Liver (tissue), 9 donors: ENCODE measurements around the gene YKT6. TPM values are rescaled to one million over a fixed set of nuclear protein-coding genes. Genes with fewer than 3 reads are reported as not detected.

Experiments used
- DNase-seq: peaks from one replicate; pipeline ENCODE4 v3.0.0-alpha.2; 2017; ENCODE audit warnings: low spot score
- H3K27ac ChIP-seq, 2 donors: one replicate each; pipeline ENCODE4 v1.7.0; 2013; ENCODE audit warnings: inconsistent platforms in 2 of 2, low read length in 2 of 2, control low read depth in 1 of 2, low read depth in 1 of 2, mild to moderate bottlenecking in 1 of 2
- H3K27me3 ChIP-seq, 4 donors: one replicate each; pipeline versions ENCODE4 v1.6.1 to v1.7.0; 2013; ENCODE audit warnings: low read length in 3 of 4, inconsistent platforms in 1 of 4, mild to moderate bottlenecking in 1 of 4, moderate library complexity in 1 of 4; ENCODE audit not compliant: control insufficient read depth in 4 of 4, insufficient read depth in 4 of 4
- H3K36me3 ChIP-seq, 4 donors: one replicate each; pipeline versions ENCODE4 v1.6.1 to v1.7.0; 2013; ENCODE audit warnings: low read length in 3 of 4, mild to moderate bottlenecking in 3 of 4, low read depth in 1 of 4, moderate library complexity in 1 of 4; ENCODE audit not compliant: control insufficient read depth in 4 of 4, insufficient read depth in 3 of 4
- H3K4me1 ChIP-seq, 4 donors: one replicate each; pipeline versions ENCODE4 v1.6.1 to v1.7.0; 2013; ENCODE audit warnings: low read length in 3 of 4, mild to moderate bottlenecking in 3 of 4, moderate library complexity in 1 of 4; ENCODE audit not compliant: control insufficient read depth in 4 of 4, insufficient read depth in 4 of 4
- H3K4me3 ChIP-seq, 3 donors: one replicate each; pipeline versions ENCODE4 v1.6.1 to v1.7.0; 2013; ENCODE audit warnings: low read length in 3 of 3, control low read depth in 1 of 3, low read depth in 1 of 3, mild to moderate bottlenecking in 1 of 3
- H3K9ac ChIP-seq, 2 donors: one replicate each; pipeline ENCODE4 v1.7.0; 2013; ENCODE audit warnings: low read length in 2 of 2, mild to moderate bottlenecking in 2 of 2, moderate library complexity in 2 of 2, control low read depth in 1 of 2, low read depth in 1 of 2
- H3K9me3 ChIP-seq, 4 donors: one replicate each; pipeline versions ENCODE4 v1.6.1 to v1.7.0; 2013; ENCODE audit warnings: low read length in 3 of 4; ENCODE audit not compliant: control insufficient read depth in 4 of 4
- ATF3 ChIP-seq: IDR thresholded peaks from 2 replicates; pipeline ENCODE4 v1.6.1; 2016; ENCODE audit warnings: antibody characterized with exemption
- CTCF ChIP-seq: fragments of 150-350 bp; IDR thresholded peaks from 2 replicates; pipeline ENCODE4 v1.5.1; 2017; ENCODE audit warnings: improper control_type of control experiment, low read depth, low read length; ENCODE audit not compliant: missing input control
- FOXA1 ChIP-seq: IDR thresholded peaks from 2 replicates; pipeline ENCODE4 v1.6.1; 2016; ENCODE audit warnings: antibody characterized with exemption
- FOXA2 ChIP-seq: IDR thresholded peaks from 2 replicates; pipeline ENCODE4 v1.6.1; 2016; ENCODE audit warnings: antibody characterized with exemption
- HNF4A ChIP-seq, 2 donors: conservative IDR thresholded peaks; 2 replicates each; pipeline ENCODE4 v1.6.1; 2016; ENCODE audit warnings: antibody characterized with exemption in 2 of 2, mild to moderate bottlenecking in 2 of 2
- HNF4G ChIP-seq: IDR thresholded peaks from 2 replicates; pipeline ENCODE4 v1.6.1; 2016; ENCODE audit warnings: antibody characterized with exemption
- JUND ChIP-seq, 2 donors: IDR thresholded peaks; 2 replicates each; pipeline ENCODE4 v1.6.1; 2016; ENCODE audit warnings: antibody characterized with exemption in 2 of 2
- MAX ChIP-seq: IDR thresholded peaks from 2 replicates; pipeline ENCODE4 v1.6.1; 2016; ENCODE audit warnings: antibody characterized with exemption
- NR2F2 ChIP-seq: IDR thresholded peaks from 2 replicates; pipeline ENCODE4 v1.6.1; 2016; ENCODE audit warnings: antibody characterized with exemption
- RAD21 ChIP-seq, 2 donors: IDR thresholded peaks; 2 replicates each; pipeline ENCODE4 v1.6.1; 2016; ENCODE audit warnings: antibody characterized with exemption in 2 of 2, mild to moderate bottlenecking in 2 of 2
- REST ChIP-seq: IDR thresholded peaks from 2 replicates; pipeline ENCODE4 v1.6.1; 2016; ENCODE audit warnings: antibody characterized with exemption, mild to moderate bottlenecking
- RXRA ChIP-seq, 2 donors: IDR thresholded peaks; 2 replicates each; pipeline ENCODE4 v1.6.1; 2017 to 2018; ENCODE audit warnings: antibody characterized with exemption in 2 of 2, mild to moderate bottlenecking in 1 of 2
- SP1 ChIP-seq: IDR thresholded peaks from 2 replicates; pipeline ENCODE4 v1.6.1; 2018; ENCODE audit warnings: antibody characterized with exemption, mild to moderate bottlenecking
- YY1 ChIP-seq: IDR thresholded peaks from 2 replicates; pipeline ENCODE4 v1.6.1; 2016; ENCODE audit warnings: antibody characterized with exemption, mild to moderate bottlenecking
- ZBTB33 ChIP-seq: IDR thresholded peaks from 2 replicates; pipeline ENCODE4 v1.6.1; 2016; ENCODE audit warnings: antibody characterized with exemption
- WGBS: extraction: QIAGEN DNeasy Blood & Tissue Kit; methylation state at CpG from one replicate; pipeline ENCODE4 v1.1.7; 2013; 5-methylcytosine and 5-hydroxymethylcytosine counted together
- polyA plus RNA-seq, 2 donors: library from polyadenylated mRNA; stranded (reverse) in 1 of 2; unstranded in 1 of 2; fragments of 200-250 nt in 1 of 2; fragments of >200 nt in 1 of 2; fragmentation: Nextera tagmentation in 1 of 2; extraction: Ambion mirVana in 1 of 2; gene quantifications; one replicate each; pipeline versions ENCODE4 v1.2.1 to v1.2.3, GENCODE V29; 2013 to 2015
- total RNA-seq, 2 donors: library from RNA; depleted of rRNA; stranded (reverse); fragments of >200 nt; gene quantifications; one replicate each; pipeline ENCODE4 v1.2.3, GENCODE V29; 2014
- donor health status: healthy.
- donor health status: healthy.
- donor health status: healthy.
- donor health status: healthy.
- donor health status: healthy.

Gene YKT6
- total and polyA plus RNA-seq, 4 donors: 8.1 to 22.0 (median 21.0) TPM

GRCh38 chr7:44195889-44196288 is 4.9 kb upstream of the YKT6 start:
- no peaks in the 10 kb centered on the region for H3K9me3 ChIP-seq
- no peak overlapping the region for H3K9ac ChIP-seq
- peaks cover 0 to 5% (median 0%) of the 10 kb centered on the region in 4 donors for H3K4me1 ChIP-seq
- H3K27me3 ChIP-seq: no peaks in the 10 kb centered on the region
- DNase-seq: no peak
- no peak overlapping the region for H3K27ac ChIP-seq
- no peak overlapping the region for H3K4me3 ChIP-seq
- WGBS: 34% methylated on average over 1 of the region's 1 CpG
- TF ChIP-seq SP1: no peak
- no peak for TF ChIP-seq RXRA (IDR thresholded peaks at IDR 0.05)
- no peak for TF ChIP-seq FOXA1
- no peak for TF ChIP-seq HNF4G
- no peak for TF ChIP-seq FOXA2
- no peak for TF ChIP-seq ZBTB33
- TF ChIP-seq MAX: no peak
- H3K36me3 ChIP-seq: no peaks in the 10 kb centered on the region

GRCh38 chr7:44196450-44196872 is 4.3 kb upstream of the YKT6 start:
- Histone ChIP-seq H3K9me3 (no peaks in the 10 kb centered on the region), H3K4me1 (peaks cover 0 to 6% (median 2%) of the 10 kb centered on the region in 4 donors), H3K27ac (no peak overlapping the region), H3K4me3 (no peak overlapping the region), H3K9ac (no peak overlapping the region), H3K36me3 (no peaks in the 10 kb centered on the region), H3K27me3 (no peaks in the 10 kb centered on the region)
- TF ChIP-seq YY1 (no peak), ZBTB33 (no peak), CTCF (peak; percentile 82), RAD21 (IDR thresholded peaks at IDR 0.05) (peak; percentile 85 to 93), RXRA (IDR thresholded peaks at IDR 0.05) (peak in 1 of 2 donors; percentile 51), FOXA2 (no peak), HNF4A (conservative IDR thresholded peaks at IDR 0.05) (peak in 1 of 2 donors; percentile 12), REST (no peak), NR2F2 (no peak), FOXA1 (no peak), ATF3 (no peak), SP1 (no peak), HNF4G (no peak), JUND (IDR thresholded peaks at IDR 0.05) (no peak)
- WGBS: 52% methylated on average over 3 of the region's 3 CpGs
- no peak for DNase-seq
